Measurements from ENCODE around the gene DENND1A.

The DENND1A gene

DNA sequence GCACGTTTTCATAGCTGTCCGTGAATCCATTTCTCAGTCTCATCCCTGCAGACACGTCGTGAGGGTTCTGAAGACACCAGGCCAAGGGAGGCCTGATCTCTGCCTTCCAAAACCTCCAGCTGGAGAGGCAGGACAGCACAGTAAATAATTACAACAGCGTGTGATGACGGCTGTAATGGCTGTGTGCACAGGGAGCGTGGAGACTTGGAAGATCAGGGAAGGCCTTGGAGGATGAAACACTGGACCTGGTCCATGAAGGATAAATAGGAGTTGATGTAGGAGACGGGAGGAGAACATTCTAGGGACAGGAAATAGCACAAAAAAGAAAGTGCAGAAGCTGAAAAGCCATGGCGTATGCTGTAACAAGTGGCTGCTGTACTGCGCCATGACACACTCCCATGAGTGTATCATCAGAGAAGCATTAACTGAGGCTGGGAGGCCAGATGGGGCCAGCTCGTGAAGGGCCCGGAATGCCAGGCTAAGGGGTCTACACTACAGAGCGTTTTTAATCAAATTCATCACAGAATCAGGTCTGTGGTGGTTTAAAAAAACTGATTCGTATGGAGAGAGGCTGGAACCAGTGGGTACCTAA, 476.8 kb downstream of the DENND1A start:
- TF ChIP-seq GATA1 (IDR thresholded peaks at IDR 0.05; ENCODE audit: low read depth, low read length) (no peak), POLR2A (IDR thresholded peaks at IDR 0.05; ENCODE audit: low read length) (no peak)
- DNase-seq, result no peak

DNA sequence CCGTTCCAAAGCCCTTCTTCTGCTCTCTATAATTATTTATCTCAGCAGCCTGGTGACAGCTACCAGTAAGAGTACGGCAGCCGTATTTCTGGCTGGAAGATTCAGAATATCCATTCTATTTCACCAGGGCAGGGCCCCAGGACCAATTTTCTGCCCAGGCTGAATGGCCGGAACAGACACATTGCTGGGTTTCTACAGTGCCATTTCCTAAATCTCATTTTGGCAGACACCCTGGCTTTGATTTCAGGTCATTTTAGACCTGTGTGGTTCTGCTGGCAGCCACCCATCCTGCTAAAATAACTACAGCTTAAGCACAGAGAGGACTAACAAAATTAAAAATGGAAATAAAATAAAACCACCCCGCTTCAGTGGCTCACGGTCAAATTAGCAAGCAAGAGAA, 478.9 kb downstream of the DENND1A start:
- TF ChIP-seq POLR2A (IDR thresholded peaks at IDR 0.05; ENCODE audit: low read length) (no peak), GATA1 (IDR thresholded peaks at IDR 0.05; ENCODE audit: low read depth, low read length) (no peak)
- DNase-seq, result no peak

DNA sequence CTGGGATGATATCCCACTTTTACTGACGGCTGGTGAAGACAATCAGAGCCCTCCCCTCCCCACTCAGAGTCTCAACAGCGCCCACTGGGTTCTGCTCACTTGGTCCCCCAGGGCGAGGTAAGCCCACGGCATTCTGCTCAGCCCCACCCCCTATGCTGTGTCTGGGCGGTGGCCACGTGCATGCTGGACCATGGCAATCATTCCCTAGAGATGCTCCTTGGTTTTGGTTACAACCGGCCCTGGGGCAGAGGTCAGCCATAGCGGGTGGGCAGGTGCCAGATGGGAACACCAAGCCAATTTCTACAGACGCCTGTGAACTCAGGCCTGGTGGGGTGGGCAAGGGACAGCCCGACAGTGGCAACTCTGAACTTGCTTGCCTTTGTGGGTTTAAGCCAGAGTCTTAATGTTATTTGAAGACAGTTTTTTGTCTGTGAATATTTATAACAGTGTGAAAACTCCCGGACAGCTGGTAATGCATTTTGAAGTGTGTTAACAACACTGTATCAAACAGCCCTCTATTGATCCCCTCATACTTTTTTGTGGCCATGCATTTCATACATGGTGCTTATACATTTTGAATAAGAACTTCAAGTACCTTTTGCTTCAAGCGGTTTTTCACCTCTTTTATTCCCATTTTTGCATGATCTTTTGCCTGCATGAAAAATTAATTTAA, 479.7 kb downstream of the DENND1A start:
- TF ChIP-seq POLR2A (IDR thresholded peaks at IDR 0.05; ENCODE audit: low read length) (no peak), GATA1 (IDR thresholded peaks at IDR 0.05; ENCODE audit: low read depth, low read length) (no peak)
- DNase-seq, result no peak

DNA sequence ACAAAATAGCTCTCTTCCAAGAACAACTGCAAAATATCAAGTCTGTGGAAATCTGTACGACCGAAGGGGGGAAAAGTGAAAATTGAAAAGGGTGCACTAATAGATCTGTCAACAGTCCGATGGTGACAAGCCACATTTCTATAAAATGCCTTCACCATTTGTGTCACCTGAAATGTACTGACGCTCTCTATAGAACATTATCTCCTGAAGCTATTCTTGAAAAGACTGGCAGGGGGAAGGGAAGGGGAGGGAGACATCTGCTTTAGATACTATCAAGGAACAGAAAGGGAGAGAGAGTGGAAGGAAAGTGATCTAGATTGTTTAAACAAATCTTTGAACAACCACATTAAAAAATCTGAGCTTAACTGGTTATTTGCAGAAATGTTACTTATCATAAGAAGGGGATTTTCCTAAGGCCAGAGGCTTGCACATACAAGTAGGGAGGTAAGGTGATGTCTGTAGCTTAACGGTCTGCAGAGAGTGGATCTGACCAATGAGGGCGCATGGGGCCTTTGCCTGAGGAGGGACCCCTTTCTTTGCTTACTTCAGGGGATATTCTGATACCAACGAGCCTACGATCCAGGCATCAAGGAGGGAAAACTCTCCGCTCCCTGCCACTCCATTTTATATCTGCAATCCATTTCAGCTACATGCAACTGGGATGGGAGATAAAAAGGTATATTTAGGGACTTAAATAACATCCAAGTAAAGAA, 481.8 kb downstream of the DENND1A start:
- TF ChIP-seq GATA1 (IDR thresholded peaks at IDR 0.05; ENCODE audit: low read depth, low read length) (no peak), POLR2A (IDR thresholded peaks at IDR 0.05; ENCODE audit: low read length) (no peak)
- DNase-seq, result no peak

DNA sequence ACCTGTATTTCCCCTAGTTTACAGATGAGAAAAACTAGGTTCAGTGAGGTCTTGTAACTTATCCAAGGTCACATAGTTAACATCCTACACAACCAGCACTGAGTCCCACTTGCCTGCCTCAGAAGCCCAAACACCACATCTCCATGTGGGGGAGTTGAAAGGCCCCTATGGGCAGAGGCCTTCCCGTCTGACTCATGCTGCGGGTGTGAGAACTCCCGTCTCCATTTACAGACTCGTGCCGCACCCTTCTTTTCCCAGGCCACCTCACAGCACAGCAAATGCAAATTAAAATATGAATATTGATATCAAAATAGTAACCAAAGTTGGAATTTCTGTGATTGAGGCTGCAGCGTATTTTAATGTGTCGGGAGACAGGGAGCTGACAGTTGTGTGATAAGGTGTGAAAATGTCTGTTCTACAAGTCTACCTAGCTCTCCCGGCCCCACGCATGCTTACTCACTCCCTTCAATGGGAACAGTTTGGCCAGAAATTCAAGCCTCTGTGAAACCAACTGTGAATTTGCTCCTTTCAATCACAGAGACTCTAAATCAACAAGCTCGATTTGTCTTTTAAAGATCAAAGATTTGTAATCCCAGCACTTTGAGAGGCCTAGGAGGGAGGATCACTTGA, 483.8 kb downstream of the DENND1A start:
- no peak for DNase-seq
- TF ChIP-seq POLR2A (IDR thresholded peaks at IDR 0.05; ENCODE audit: low read length) (no peak), GATA1 (IDR thresholded peaks at IDR 0.05; ENCODE audit: low read depth, low read length) (no peak)

DNA sequence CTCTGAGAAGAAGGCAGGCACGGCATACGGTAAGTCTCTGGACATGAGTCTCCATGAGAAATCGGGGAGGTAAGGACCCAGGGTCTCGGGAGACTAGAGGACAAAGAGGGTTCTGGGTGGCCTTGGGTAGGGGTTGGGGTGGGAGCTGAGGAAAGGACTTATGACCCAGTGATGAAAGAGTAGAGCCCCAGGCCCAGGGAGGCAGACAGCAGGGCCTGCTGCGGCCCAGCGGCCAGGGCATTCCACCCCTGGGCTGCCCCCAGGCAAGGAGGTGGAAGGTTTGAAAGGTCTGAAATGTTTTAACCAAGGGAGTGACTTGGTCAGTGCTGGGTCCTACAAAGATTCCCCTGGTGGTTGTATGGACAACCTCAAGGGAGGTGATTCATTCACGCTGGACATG, 484.8 kb downstream of the DENND1A start:
- TF ChIP-seq GATA1 (IDR thresholded peaks at IDR 0.05; ENCODE audit: low read depth, low read length) (no peak), POLR2A (IDR thresholded peaks at IDR 0.05; ENCODE audit: low read length) (no peak)
- DNase-seq, result no peak

DNA sequence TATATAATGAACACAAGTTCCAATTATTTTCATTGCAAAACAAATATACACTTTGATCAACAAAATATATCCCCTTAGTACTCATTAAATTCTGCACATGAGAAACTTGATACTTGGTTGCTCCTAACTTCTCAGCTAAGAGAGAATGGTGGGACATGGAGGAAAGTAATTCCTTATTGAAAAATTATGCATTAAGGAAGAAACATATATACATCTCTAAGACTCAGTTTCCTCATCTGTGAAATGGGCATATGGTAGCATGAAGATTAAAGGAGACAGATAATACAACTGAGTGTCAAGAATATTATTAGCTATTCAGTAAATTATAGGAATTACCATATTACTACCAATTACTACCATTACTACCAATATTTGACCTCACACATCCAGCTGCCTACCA, 488.2 kb downstream of the DENND1A start:
- TF ChIP-seq GATA1 (IDR thresholded peaks at IDR 0.05; ENCODE audit: low read depth, low read length), result no peak
- TF ChIP-seq POLR2A (IDR thresholded peaks at IDR 0.05; ENCODE audit: low read length), result no peak
- no peak for DNase-seq

DNA sequence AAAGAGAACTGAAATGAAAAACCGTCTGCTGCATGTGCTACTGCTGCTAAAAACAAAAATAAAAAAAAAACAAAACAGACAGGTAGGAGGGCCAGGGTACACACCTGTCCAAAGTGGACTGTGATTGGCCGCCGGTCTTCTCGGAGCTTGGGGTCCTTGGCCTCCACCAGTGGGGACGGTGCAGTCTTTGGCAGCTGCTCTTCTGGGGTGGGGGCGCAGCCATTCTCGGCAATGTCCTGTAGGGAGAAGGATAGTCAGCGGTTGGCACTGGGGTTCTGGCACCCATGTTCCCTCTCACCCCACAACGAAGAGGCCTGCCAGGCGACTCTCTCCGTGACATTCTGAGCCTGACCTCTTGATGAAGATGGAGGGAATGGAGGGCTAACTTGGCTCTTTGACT, 489.7 kb downstream of the DENND1A start:
- no peak for DNase-seq
- TF ChIP-seq POLR2A (IDR thresholded peaks at IDR 0.05; ENCODE audit: low read length), result no peak
- TF ChIP-seq GATA1 (IDR thresholded peaks at IDR 0.05; ENCODE audit: low read depth, low read length), result no peak

DNA sequence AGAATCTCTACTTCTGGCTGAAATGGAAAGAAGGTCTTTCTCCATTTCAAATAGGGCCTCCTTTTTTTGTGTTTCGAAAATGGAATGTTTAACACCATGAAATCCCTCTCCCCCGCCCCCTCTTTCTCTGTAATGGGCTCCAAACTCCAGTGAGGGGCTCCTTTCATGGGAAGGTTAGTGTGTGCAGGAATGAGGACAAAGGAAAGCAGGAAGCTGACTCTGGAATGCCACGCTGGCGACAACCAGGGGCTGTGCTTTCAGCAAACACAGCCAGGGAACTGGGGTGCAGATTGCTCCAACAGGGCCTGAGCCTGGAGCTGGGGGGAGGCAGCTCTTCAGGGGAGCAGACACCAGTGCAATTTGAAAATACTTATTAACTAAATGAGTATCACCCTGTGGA, 491.1 kb downstream of the DENND1A start:
- no peak for DNase-seq
- TF ChIP-seq POLR2A (IDR thresholded peaks at IDR 0.05; ENCODE audit: low read length) (no peak), GATA1 (IDR thresholded peaks at IDR 0.05; ENCODE audit: low read depth, low read length) (no peak)

DNA sequence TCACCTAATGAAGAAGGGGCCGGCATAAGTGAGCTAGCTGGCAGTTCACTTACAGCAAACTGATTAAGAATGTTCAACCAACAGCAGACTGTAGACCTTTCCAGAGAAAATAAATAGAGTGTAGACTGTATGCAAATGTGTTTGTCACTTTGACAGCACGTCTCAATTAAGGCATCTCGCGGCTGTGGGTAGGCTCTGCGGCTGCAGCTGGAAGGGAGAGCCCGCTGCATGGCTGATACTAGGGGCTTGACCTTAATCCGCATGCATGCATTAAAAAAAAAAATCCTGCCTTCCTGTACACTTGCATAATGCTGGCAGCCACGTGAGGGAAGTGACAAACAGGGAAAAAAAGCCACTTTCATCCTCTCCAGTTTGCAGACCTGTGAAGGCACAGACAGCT, 491.6 kb downstream of the DENND1A start:
- DNase-seq, result no peak
- TF ChIP-seq POLR2A (IDR thresholded peaks at IDR 0.05; ENCODE audit: low read length), result no peak
- no peak for TF ChIP-seq GATA1 (IDR thresholded peaks at IDR 0.05; ENCODE audit: low read depth, low read length)

DNA sequence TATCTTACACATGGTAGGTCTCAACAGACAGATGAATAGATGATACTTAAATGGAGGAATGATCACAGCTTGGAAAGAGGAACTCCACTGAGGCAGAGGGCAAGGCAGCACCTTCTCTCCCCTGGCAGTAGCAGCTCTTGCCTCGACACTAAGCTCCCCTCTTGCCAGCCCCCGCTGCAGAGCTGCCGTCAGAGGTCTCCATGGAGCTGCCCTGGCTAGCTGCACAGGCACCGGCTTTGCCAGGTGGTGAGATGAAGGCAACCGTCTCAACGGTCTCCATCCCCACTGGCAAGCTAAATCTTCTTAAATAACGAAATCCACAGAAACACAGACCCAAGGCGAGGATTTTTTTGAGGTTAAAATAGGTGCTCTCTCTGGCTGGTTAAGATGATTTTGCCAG, 492.7 kb downstream of the DENND1A start:
- TF ChIP-seq GATA1 (IDR thresholded peaks at IDR 0.05; ENCODE audit: low read depth, low read length), result no peak
- no peak for TF ChIP-seq POLR2A (IDR thresholded peaks at IDR 0.05; ENCODE audit: low read length)
- DNase-seq, result no peak

DNA sequence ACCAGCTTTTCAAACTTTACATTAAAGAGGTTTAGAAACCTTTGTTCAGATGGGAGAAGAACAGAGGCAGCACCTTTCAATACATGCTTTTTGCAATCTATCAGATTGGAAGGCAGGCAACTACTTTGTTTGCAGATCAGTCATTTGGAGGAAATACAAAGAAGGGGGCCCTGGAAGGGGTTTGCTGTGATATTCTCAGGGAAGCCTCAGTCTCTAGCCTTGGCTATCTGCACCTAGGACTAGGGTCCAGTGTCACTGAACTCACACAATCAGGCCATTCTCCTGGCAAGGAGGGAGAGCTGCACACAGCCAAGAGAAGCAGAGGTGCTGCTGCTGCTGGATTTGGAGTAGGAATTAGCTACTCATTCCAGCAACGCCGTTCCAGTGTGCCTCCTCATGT, 494.5 kb downstream of the DENND1A start:
- TF ChIP-seq GATA1 (IDR thresholded peaks at IDR 0.05; ENCODE audit: low read depth, low read length) (no peak), POLR2A (IDR thresholded peaks at IDR 0.05; ENCODE audit: low read length) (no peak)

DNA sequence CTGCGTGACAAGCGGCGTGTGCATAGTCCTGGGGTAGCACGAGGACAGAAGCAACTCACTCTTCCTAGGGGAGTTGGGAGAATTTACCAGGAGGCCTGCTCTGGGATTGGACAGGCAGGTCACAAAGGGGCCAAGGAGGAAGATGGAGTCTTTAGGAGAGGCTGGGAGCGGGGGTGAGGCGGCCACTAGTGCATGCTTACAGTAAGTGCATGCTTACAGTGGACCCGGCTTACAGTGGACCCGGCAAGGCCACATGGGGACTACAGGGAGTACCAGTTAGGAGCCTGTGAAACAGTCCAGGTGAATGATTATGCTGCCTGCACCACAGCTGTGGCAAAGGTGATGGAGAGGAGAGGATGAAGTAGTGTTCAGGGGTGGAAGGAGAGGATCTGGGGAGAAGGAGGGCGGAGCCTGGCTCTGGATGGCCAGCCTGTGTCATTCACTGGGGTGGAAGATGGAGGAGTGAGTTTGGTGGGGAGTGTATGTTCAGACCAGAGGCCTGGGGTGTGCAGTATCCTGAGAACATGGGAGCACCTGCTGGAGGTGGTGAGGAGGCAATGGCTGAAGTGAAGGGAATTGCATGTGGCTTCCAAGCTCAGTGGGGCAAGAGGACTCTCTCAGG, 495.2 kb downstream of the DENND1A start:
- TF ChIP-seq GATA1 (IDR thresholded peaks at IDR 0.05; ENCODE audit: low read depth, low read length) (no peak), POLR2A (IDR thresholded peaks at IDR 0.05; ENCODE audit: low read length) (no peak)
- peak in 1 of 2 experiments; percentile 12 for DNase-seq

More for the DNA sequence above, 494.5 kb downstream of the DENND1A start:
- no peak for DNase-seq
